H1 (cell line): ENCODE measurements around the gene TSPOAP1. TPM values are rescaled to one million over a fixed set of nuclear protein-coding genes. Genes with fewer than 3 reads are reported as not detected.

ENCODE experiments used
- CTCF ChIA-PET: fragments of 300-600 bp; sonication (Branson Sonifier 250); formaldehyde crosslinking; loops from one replicate; lab custom pipeline; 2021; ENCODE audit not compliant: partially characterized antibody; lab: Charles Lee
- POLR2A ChIA-PET: fragments of 300-600 bp; sonication (Branson Sonifier 250); formaldehyde crosslinking; loops from one replicate; lab custom pipeline; 2021; ENCODE audit warnings: inconsistent platforms; ENCODE audit not compliant: partially characterized antibody; lab: Charles Lee
- DNase-seq, 2 experiments: peaks; one replicate each; pipeline versions ENCODE4 v3.0.0 to v3.0.0-alpha.2; 2010 to 2022; ENCODE audit warnings: low spot score in 2 of 2, low read depth in 1 of 2, mixed read lengths in 1 of 2
- FAIRE-seq: peaks from 2 replicates; lab custom pipeline; 2011; peaks lifted over from hg19 to GRCh38; lab: Jason Lieb, UNC
- H2AFZ ChIP-seq: 2 replicates; pipeline ENCODE4 v1.8.1; 2012; ENCODE audit warnings: low read length, inconsistent platforms
- H2AK5ac ChIP-seq: 2 replicates; pipeline ENCODE4 v1.6.1; 2013; ENCODE audit warnings: low read depth, low read length
- H2BK120ac ChIP-seq: replicated peaks from 2 replicates; pipeline ENCODE3; 2013; ENCODE audit warnings: low read depth, low read length, inconsistent platforms
- H2BK12ac ChIP-seq: 2 replicates; pipeline ENCODE4 v1.6.1; 2013; ENCODE audit warnings: low read depth, low read length
- H2BK15ac ChIP-seq: 2 replicates; pipeline ENCODE4 v1.6.1; 2013; ENCODE audit warnings: low read length
- H2BK20ac ChIP-seq: 2 replicates; pipeline ENCODE4 v1.6.1; 2013; ENCODE audit warnings: low read length
- H2BK5ac ChIP-seq: 2 replicates; pipeline ENCODE4 v1.6.1; 2013; ENCODE audit warnings: low read depth, low read length
- H3K14ac ChIP-seq: 2 replicates; pipeline ENCODE4 v1.6.1; 2013; ENCODE audit warnings: inconsistent platforms; ENCODE audit not compliant: insufficient read length
- H3K18ac ChIP-seq: 2 replicates; pipeline ENCODE4 v1.6.1; 2013; ENCODE audit warnings: low read length; ENCODE audit errors: extremely low read depth
- H3K23ac ChIP-seq: 2 replicates; pipeline ENCODE4 v1.6.1; 2013; ENCODE audit warnings: inconsistent platforms; ENCODE audit not compliant: insufficient read length
- H3K23me2 ChIP-seq: 2 replicates; pipeline ENCODE4 v1.6.1; 2013; ENCODE audit warnings: low read depth, low read length
- H3K27ac ChIP-seq: 2 replicates; pipeline ENCODE4 v1.6.1; 2011; ENCODE audit warnings: low read depth, low read length, inconsistent platforms
- H3K27me3 ChIP-seq, 4 experiments: replicated peaks in 1 of 4; 1 replicate in 1 of 4; 2 replicates in 3 of 4; pipeline versions ENCODE4 v1.6.1 to v1.8.1; 2011 to 2013; ENCODE audit warnings: low read length in 3 of 4, mild to moderate bottlenecking in 3 of 4, inconsistent platforms in 2 of 4, mixed read lengths in 2 of 4, moderate library complexity in 1 of 4; ENCODE audit not compliant: control insufficient read depth in 3 of 4, insufficient read depth in 3 of 4; ENCODE audit errors: extremely low read depth in 1 of 4
- H3K36me3 ChIP-seq, 4 experiments: 2 replicates each; pipeline versions ENCODE4 v1.6.1 to v1.8.1; 2011 to 2013; ENCODE audit warnings: mild to moderate bottlenecking in 4 of 4, low read length in 3 of 4, moderate library complexity in 2 of 4, control low read depth in 1 of 4, inconsistent platforms in 1 of 4; ENCODE audit not compliant: insufficient read depth in 4 of 4, control insufficient read depth in 2 of 4
- H3K4ac ChIP-seq: replicated peaks from 2 replicates; pipeline ENCODE3; 2013; ENCODE audit warnings: low read length, low read depth, mixed read lengths, inconsistent platforms; ENCODE audit not compliant: insufficient read length
- H3K4me1 ChIP-seq, 4 experiments: replicated peaks in 1 of 4; 1 replicate in 1 of 4; 2 replicates in 3 of 4; pipeline versions ENCODE4 v1.6.1 to v1.8.1; 2011 to 2013; ENCODE audit warnings: low read length in 3 of 4, inconsistent platforms in 2 of 4, mixed read lengths in 1 of 4; ENCODE audit not compliant: insufficient read depth in 4 of 4, control insufficient read depth in 3 of 4
- H3K4me2 ChIP-seq, 2 experiments: 2 replicates each; pipeline versions ENCODE4 v1.6.1 to v1.8.1; 2011 to 2013; ENCODE audit warnings: low read depth in 2 of 2, low read length in 2 of 2, control low read depth in 1 of 2, inconsistent platforms in 1 of 2, mild to moderate bottlenecking in 1 of 2; ENCODE audit not compliant: insufficient read depth in 1 of 2
- H3K4me3 ChIP-seq, 4 experiments: fragments of 200-600, 300-600 bp in 1 of 4; sonication (generic), shearing (Covaris generic), sonication (Bioruptor Twin) in 1 of 4; 2 replicates each; pipeline versions ENCODE4 v1.5.1 to v1.8.1; 2011 to 2016; ENCODE audit warnings: low read length in 4 of 4, low read depth in 3 of 4, control low read depth in 2 of 4, inconsistent platforms in 2 of 4, mild to moderate bottlenecking in 2 of 4, mixed read lengths in 1 of 4, moderate library complexity in 1 of 4; ENCODE audit not compliant: insufficient read depth in 2 of 4; ENCODE audit errors: extremely low read depth in 1 of 4
- H3K56ac ChIP-seq: replicated peaks from 2 replicates; pipeline ENCODE3; 2013; ENCODE audit warnings: low read depth, mild to moderate bottlenecking, mixed read lengths, low read length, inconsistent platforms; ENCODE audit not compliant: insufficient read length
- H3K79me1 ChIP-seq: 2 replicates; pipeline ENCODE4 v1.6.1; 2013; ENCODE audit warnings: low read depth, low read length, control low read depth
- H3K79me2 ChIP-seq, 2 experiments: 2 replicates each; pipeline versions ENCODE4 v1.6.1 to v1.8.1; 2012 to 2013; ENCODE audit warnings: low read length in 2 of 2, mild to moderate bottlenecking in 2 of 2, inconsistent platforms in 1 of 2; ENCODE audit not compliant: insufficient read depth in 2 of 2, control insufficient read depth in 1 of 2
- H3K9ac ChIP-seq, 4 experiments: replicated peaks in 1 of 4; 1 replicate in 1 of 4; 2 replicates in 3 of 4; pipeline versions ENCODE4 v1.6.1 to v1.8.1; 2011 to 2013; ENCODE audit warnings: low read depth in 3 of 4, low read length in 3 of 4, control low read depth in 2 of 4, mild to moderate bottlenecking in 2 of 4, moderate library complexity in 2 of 4, inconsistent platforms in 1 of 4; ENCODE audit errors: extremely low read depth in 1 of 4
- H3K9me3 ChIP-seq, 2 experiments: 2 replicates each; pipeline versions ENCODE4 v1.6.1 to v1.8.1; 2012 to 2013; ENCODE audit warnings: mild to moderate bottlenecking in 2 of 2, moderate library complexity in 2 of 2, control low read depth in 1 of 2, inconsistent platforms in 1 of 2, low read depth in 1 of 2, low read length in 1 of 2, mixed read lengths in 1 of 2; ENCODE audit not compliant: insufficient read depth in 2 of 2
- H4K20me1 ChIP-seq, 2 experiments: replicated peaks in 1 of 2; 2 replicates each; pipeline versions ENCODE3 to v1.8.1; 2011 to 2013; ENCODE audit warnings: inconsistent platforms in 2 of 2, low read length in 2 of 2, mild to moderate bottlenecking in 1 of 2; ENCODE audit not compliant: insufficient read depth in 2 of 2, control insufficient read depth in 1 of 2
- H4K5ac ChIP-seq: 2 replicates; pipeline ENCODE4 v1.6.1; 2013; ENCODE audit warnings: low read length, low read depth, mixed read lengths, inconsistent platforms; ENCODE audit not compliant: insufficient read length
- H4K8ac ChIP-seq: 2 replicates; pipeline ENCODE4 v1.8.0; 2013; ENCODE audit warnings: mild to moderate bottlenecking, moderate library complexity, low read length, inconsistent platforms; ENCODE audit not compliant: insufficient read depth; ENCODE audit errors: extremely low read depth
- H4K91ac ChIP-seq: replicated peaks from 2 replicates; pipeline ENCODE3; 2013; ENCODE audit warnings: low read length, mixed read lengths, inconsistent platforms; ENCODE audit not compliant: insufficient read length
- CBX5 ChIP-seq: fragments of 300-800, 300-1000 bp; sonication (generic); IDR thresholded peaks from 2 replicates; pipeline ENCODE4 v1.7.1; 2016; ENCODE audit warnings: antibody characterized with exemption, low read length, low read depth
- CHD1 ChIP-seq: IDR thresholded peaks from 2 replicates; pipeline ENCODE4 v1.6.1; 2012; ENCODE audit warnings: low read depth, low read length, improper control_type of control experiment
- E2F6 ChIP-seq: IDR thresholded peaks from 2 replicates; pipeline ENCODE4 v1.6.1; 2012; ENCODE audit warnings: inconsistent platforms
- GTF2F1 ChIP-seq: IDR thresholded peaks from 2 replicates; pipeline ENCODE4 v1.6.1; 2012; ENCODE audit warnings: low read depth, low read length, improper control_type of control experiment, borderline replicate concordance
- HDAC6 ChIP-seq: IDR thresholded peaks from one replicate; pipeline ENCODE4 v1.7.1; 2012; ENCODE audit warnings: low read depth, mild to moderate bottlenecking, inconsistent platforms, low read length, moderate library complexity
- JUND ChIP-seq: IDR thresholded peaks from 2 replicates; pipeline ENCODE4 v1.6.1; 2011; ENCODE audit warnings: mild to moderate bottlenecking, improper control_type of control experiment, low read length
- KDM5A ChIP-seq: fragments of 200-600 bp; IDR thresholded peaks from 2 replicates; pipeline ENCODE4 v1.7.1; 2012; ENCODE audit warnings: mild to moderate bottlenecking, low read length, inconsistent platforms, mixed read lengths
- RXRA ChIP-seq: IDR thresholded peaks from 2 replicates; pipeline ENCODE4 v1.6.1; 2011; ENCODE audit warnings: low read depth, mild to moderate bottlenecking, low read length, moderate library complexity; ENCODE audit not compliant: insufficient read depth
- SIN3A ChIP-seq, 2 experiments: IDR thresholded peaks in 1 of 2; conservative IDR thresholded peaks in 1 of 2; 2 replicates each; pipeline ENCODE4 v1.6.1; 2011 to 2012; ENCODE audit warnings: low read length in 2 of 2, improper control_type of control experiment in 1 of 2, low read depth in 1 of 2, mild to moderate bottlenecking in 1 of 2
- SP2 ChIP-seq: IDR thresholded peaks from 2 replicates; pipeline ENCODE4 v1.6.1; 2012; ENCODE audit warnings: mild to moderate bottlenecking, low read length, inconsistent platforms
- TAF1 ChIP-seq: IDR thresholded peaks from 2 replicates; pipeline ENCODE4 v1.6.1; 2011; ENCODE audit warnings: mild to moderate bottlenecking, low read depth, low read length
- WGBS, 2 experiments: shearing (Covaris generic) in 1 of 2; methylation state at CpG; one replicate each; pipeline versions ENCODE4 v1.1.6 to v1.1.7; 2013 to 2015; ENCODE audit warnings: low lambda C conversion rate in 2 of 2, mixed read lengths in 2 of 2, inconsistent platforms in 1 of 2, low coverage in 1 of 2, missing lambda C conversion rate in 1 of 2; ENCODE audit not compliant: insufficient replicate concordance in 2 of 2, insufficient coverage in 1 of 2, insufficient read length in 1 of 2; ENCODE audit errors: extremely low coverage in 1 of 2, missing lambda C conversion rate in 1 of 2; 5-methylcytosine and 5-hydroxymethylcytosine counted together
- polyA plus RNA-seq, 7 experiments: library from polyadenylated mRNA; depleted of rRNA in 3 of 7; stranded (reverse) in 5 of 7; unstranded in 2 of 7; fragments of >200 nt in 5 of 7; fragments of 200-250 nt in 2 of 7; gene quantifications; 1 replicate in 5 of 7; 2 replicates in 1 of 7; 4 replicates in 1 of 7; pipeline versions ENCODE4 v1.2.1 to v1.2.3, GENCODE V29; 2011 to 2013; ENCODE audit warnings: missing spikeins in 2 of 7, mixed read lengths in 2 of 7
- total RNA-seq: library from RNA; stranded (reverse); fragmentation: NEBNext Ultra II Directional; extraction: Animal tissue kit (Norgen Biotek cat#: 25700); gene quantifications from 2 replicates; pipeline ENCODE4 v1.2.1, GENCODE V29; 2021

TSPOAP1 gene
- total and polyA plus RNA-seq, 2 of the 8 experiments (the other 6 are each of a cell fraction or from before 2014, with no cell fraction given): 7.6 to 9.2 TPM

GRCh38 chr17:58310511-58311428, 17.8 kb downstream of the TSPOAP1 start:
- Histone ChIP-seq H3K14ac (no peak overlapping the region), H3K9me3 (no peaks in the 10 kb centered on the region), H3K27me3 (no peaks in the 10 kb centered on the region), H2BK5ac (no peak overlapping the region), H3K23ac (no peak overlapping the region), H3K36me3 (no peaks in the 10 kb centered on the region), H2AFZ (no peak overlapping the region), H3K4ac (no peak overlapping the region), H3K18ac (no peak overlapping the region), H3K79me1 (no peaks in the 10 kb centered on the region), H4K91ac (no peak overlapping the region), H4K5ac (no peak overlapping the region), H4K8ac (no peak overlapping the region), H2BK20ac (no peak overlapping the region), H3K4me1 (peaks cover 0 to 11% (median 6%) of the 10 kb centered on the region in 4 experiments; a peak in 4 of 7 replicates), H3K56ac (no peak overlapping the region), H2BK15ac (no peak overlapping the region), H2AK5ac (no peak overlapping the region), H3K4me3 (no peak overlapping the region), H3K23me2 (no peaks in the 10 kb centered on the region; the same call in 1 of the 2 replicates), H2BK120ac (no peak overlapping the region), H3K9ac (no peak overlapping the region), H4K20me1 (no peaks in the 10 kb centered on the region), H3K4me2 (no peak overlapping the region), H2BK12ac (0 out of 2 replicates have a peak overlapping the region, but pooled peaks have one; percentile 50), H3K27ac (no peak overlapping the region), H3K79me2 (no peaks in the 10 kb centered on the region)
- DNase-seq (peak in 1 of 2 experiments; percentile 44), FAIRE-seq (no peak)
- ChIA-PET CTCF (interaction anchor here (0.7 to 21.9 kb wide), 6 partner anchors 8 to 107 kb away, joined by 3 to 384 read pairs (median 16); partner anchors contain the start of gene RNF43), POLR2A (no interaction called here)
- WGBS, 2 experiments: 91% methylated on average over 21 of the region's 23 CpGs; no CpG with 5 or more reads in 1 of the 2 experiments
- TF ChIP-seq CHD1 (no peak), E2F6 (no peak), HDAC6 (no peak), TAF1 (no peak), JUND (no peak), CBX5 (no peak), RXRA (no peak), SIN3A (conservative IDR thresholded peaks at IDR 0.05 in 1 of 2, IDR thresholded peaks at IDR 0.05 in 1 of 2; ENCODE audit: low read depth in 1 of 2, low read length in 2 of 2) (no peak), SP2 (no peak), KDM5A (no peak), GTF2F1 (no peak)
